ENCODE results near the gene NETO1.

NETO1 gene

DNA sequence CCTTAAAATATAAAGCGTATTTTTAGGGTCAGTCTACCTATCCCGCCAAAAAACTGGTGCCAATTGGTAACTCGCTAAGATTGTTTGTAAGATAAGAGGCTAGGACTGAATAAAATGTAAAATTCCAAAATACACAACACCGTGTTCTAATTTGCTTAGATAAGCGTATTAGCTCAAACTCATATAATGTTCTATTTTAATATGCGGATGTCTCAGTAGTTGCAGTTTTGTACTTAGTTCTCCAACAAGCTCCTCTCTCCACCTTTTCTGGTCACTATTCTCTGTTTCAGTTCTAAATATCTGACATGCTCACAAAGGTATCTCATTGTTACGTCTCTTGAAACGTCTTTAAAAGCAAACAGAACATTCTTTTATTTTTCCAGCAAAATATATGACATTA lies 24.0 kb downstream of the NETO1 start:
- DNase-seq (ENCODE audit: low read depth) = no peak

DNA sequence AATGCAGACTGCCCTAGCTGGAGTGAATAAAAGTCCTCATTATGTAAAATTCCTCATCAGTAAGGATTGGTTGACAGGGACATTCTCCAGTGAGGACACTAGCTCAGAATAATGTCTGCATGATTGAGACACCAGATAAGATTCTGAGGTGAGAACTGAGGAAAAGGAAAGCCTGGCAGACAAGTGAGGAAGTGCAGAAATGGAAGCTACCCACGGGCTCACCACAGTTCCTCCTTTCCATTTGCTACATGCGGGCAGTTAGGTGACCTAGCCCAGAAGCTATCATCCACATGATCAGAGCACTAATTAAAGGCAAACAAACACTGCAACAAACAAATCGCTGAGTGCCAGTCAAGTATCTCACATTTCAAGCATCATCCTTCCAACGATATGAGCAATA lies 27.7 kb downstream of the NETO1 start:
- no peak for DNase-seq (ENCODE audit: low read depth)

DNA sequence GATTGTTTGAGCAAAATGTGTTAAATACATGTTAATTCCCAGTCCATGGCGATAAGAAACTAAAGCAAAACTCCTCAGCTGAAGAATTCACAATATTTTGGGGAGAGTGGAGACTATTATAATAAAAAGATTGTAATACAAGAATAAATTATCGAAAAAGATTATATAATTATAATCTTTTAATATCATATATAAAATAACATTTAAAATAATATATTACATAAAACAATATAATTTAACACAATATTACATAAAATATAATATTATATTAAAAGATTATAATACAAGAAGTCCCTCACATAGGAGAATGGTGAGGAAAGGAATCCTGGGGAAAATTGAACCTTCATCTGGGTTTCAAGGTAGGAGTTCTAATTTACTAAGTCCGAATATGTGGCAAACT lies 33.1 kb downstream of the NETO1 start:
- DNase-seq (ENCODE audit: low read depth) = no peak

DNA sequence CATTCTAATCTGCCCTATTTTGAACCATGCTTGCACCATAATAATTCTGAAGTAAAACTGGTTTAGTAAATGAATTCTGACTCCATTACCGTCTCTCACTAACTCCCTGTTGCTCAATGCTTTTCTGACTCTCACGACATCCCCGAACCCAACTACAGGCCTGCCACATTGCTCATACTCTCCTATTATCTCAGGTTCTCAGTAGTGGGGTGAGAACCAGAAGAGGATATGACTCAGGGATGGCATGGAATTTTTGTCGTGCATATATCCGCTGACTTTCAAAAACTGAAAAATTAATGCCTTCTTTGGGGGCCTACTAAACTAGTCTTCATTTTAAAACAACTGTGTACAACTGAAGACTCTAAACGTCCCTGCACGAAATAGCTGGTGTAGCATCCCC lies 34.3 kb downstream of the NETO1 start:
- no peak for DNase-seq (ENCODE audit: low read depth)

DNA sequence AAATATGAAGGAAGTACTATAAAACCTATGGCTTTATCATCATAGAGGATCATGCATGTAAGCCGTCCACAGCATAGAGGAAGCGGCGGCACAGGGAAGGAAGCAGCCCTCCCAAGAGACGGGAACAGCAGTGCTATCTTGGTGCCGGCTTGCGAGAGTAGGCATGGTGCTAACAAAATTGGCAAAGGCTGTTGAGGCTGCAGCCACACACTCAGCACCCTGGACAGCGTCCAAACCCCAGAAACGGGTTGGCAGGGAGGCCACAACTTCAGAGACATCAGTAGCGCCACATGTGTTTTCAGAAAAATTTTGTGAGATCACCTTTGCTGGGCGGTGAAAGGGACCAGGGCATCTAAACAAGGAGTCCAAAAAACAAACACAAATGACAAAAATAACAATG lies 37.7 kb downstream of the NETO1 start:
- no peak for DNase-seq (ENCODE audit: low read depth)

DNA sequence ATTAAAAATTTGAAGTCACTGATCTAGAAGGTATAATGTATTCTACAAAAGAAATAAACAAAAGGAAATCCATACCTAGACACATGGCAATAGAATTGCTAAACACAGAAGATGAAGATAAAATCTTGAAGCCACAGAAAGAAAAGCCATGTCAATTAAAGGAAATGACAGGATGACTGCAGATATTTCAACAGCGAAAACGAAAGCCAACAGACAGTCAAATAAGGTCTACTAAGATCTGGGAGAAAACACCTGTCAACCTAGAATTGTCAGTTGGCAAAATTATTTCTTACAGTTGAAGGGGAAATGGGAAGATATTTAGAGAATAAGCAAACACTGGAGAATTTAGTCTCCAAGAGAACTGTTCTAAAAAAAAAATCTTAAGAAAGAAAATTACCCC lies 39.2 kb downstream of the NETO1 start:
- no peak for DNase-seq (ENCODE audit: low read depth)

DNA sequence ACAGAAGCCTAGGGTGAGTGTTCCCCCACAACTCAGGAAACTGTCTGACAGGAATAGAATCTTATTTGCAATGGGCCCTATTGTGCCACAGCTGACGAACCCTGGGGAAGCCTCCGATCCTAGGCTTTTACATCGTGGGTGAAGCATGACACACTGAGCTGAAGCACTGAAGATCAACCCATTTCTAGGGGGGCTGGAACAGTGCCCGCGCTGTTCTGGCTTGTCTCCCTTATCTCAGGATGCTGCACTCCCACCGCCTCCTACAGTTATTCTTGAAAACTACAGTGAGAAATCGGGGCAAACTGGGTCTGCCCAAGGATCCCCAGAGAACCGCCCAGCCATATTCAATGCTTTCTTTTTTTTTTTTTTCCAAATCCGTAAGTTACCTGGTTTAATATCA lies 41.1 kb downstream of the NETO1 start:
- no peak for DNase-seq (ENCODE audit: low read depth)

DNA sequence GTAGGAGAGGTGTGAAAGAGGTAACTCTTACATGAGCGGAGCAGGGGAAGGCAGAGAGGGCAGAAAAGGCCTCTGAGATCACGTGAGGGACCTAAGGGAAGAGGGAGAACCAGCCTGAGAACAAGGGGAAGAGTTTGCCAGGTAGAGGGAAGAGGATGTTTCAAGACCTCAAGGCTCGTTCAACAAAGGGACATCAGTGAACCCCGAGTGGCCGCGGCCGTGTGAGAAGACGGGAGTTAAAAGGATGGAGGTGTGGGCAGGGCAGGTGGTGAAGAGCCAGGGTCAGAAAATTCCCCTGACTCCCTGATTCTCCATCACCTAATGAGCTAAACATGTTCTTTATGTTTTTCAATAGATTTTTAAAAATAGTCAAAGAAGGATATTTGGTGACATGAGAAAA lies 44.4 kb downstream of the NETO1 start:
- no peak for DNase-seq (ENCODE audit: low read depth)

DNA sequence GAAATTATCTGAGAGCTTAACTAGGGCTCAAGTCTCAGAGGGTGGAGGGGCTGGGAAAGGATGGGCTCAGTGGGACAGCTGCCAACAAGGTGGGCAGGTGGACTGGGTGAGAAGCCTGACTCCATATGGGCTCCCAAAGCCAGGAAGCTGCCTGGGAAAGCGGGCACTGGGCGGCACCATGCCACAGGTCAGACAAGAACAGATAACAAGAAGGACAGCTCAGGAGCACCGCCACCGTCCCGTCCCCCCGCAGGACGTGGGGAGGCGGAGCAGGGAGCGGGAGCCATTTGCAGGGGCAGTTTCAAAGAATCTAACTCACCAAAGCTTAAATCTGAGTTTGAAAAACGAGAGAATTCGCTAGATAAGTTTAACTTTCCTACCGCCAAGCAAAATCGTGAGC lies 45.6 kb downstream of the NETO1 start:
- no peak for DNase-seq (ENCODE audit: low read depth)

DNA sequence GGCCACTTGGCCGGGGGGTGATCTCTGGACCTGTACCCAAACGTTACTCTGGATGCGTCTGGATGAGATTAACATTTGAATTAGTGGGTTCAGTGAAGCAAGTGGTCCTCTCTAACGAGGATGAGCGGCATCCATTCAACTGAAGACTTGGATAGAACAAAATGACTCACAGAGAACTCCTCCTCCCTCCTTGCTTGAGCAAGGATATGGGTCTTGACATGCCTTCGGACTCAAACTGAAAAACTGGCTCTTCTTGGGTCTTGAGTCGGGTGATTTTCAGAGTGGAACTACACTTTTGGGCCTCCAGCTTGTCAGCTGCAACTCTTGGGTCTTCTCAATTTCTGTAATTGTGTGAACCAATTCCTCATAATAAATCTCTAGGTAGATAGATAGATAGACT lies 47.2 kb downstream of the NETO1 start:
- no peak for DNase-seq (ENCODE audit: low read depth)

DNA sequence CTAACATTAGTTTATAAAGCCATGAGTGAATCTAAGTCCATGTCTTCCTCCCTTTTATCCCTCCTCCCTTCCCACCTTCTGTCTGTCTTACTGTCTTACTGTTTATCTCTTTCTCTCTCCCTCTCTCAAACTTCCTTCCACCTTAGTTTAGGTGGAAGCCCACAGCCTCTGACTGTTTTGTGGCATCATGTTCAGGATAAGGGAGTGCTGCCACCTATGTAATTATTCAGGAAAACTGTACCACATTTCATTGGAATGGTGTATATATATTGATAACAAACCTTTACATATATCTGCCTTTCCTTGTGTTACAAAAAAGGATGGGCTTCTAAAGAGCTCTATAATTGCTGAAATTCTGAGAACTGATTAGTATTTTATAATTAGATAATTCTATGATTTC lies 48.7 kb downstream of the NETO1 start:
- no peak for DNase-seq (ENCODE audit: low read depth)

DNA sequence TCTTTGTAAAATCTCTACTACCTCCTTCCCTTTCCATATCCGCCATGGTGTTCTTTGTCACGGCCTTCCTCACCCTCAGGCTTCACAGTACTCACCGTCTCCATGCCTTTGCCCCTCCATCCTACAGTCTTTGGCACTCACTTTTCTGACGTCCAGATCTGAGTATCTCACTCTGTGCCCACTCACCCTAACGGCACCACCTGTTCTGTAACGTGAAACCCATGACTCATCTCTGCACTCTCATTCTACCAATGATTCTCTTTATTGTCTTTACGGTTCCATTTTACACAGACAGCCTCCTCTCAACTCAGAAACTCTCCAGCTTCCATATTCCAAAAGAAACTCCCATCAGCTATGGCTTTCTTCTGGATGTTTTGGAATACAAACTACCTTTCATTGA lies 56.7 kb downstream of the NETO1 start:
- no peak for DNase-seq (ENCODE audit: low read depth)

DNA sequence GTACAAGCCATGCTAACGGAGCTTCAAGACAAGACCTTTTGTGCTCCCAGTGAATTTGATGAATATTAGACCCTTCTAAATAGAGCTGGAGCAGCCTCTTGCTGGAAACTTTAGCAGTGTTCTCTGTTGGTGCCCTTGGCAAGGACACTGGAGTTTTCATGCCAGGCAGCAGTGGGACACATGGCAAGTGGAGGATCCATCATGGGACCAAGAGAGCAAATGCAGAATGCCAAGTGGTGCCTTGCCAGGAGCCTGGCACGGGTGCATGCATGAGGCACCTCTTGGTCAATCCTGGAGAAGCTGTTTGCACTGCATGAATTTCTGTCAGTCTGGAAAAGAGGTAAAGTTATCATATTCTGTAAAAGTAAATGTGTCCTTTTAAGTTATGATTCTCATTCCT lies 59.1 kb downstream of the NETO1 start:
- no peak for DNase-seq (ENCODE audit: low read depth)

DNA sequence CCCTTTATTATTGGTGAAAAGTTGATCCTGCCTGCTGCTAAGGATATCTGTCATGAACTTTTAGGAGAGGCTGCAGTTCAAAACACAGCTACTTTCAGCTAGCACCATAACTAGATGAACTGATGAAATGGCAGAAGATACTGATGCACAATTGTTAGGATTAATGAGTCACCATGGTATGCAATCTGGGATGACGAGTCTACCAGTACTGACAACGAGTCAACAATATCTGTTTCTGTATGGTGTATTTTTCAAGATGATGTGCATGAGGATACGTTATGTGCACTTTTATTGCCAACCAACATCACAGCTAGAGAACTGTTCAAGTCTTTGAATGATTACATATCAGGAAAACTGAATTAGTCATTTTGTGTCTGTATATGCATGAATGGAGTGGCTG lies 68.7 kb downstream of the NETO1 start:
- DNase-seq (ENCODE audit: low read depth) = no peak

DNA sequence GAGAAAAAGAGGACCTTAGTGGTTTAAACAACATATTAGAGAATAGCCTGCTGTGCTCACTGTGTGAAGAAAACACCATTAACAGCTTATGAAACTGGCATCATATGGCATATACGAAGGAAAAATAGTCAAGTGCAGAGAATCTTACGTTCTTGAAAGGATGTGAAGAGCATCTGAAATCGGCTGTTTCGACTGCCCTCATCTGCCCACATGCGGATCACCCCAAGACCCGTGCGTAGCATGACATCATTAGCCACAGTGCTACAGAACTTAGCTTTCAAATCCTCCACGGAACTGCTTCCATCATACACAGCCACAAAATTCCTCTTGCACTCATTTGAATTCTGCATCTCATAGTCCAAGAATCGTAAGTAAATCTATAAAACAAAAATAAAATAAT lies 84.3 kb downstream of the NETO1 start:
- no peak for DNase-seq (ENCODE audit: low read depth)

DNA sequence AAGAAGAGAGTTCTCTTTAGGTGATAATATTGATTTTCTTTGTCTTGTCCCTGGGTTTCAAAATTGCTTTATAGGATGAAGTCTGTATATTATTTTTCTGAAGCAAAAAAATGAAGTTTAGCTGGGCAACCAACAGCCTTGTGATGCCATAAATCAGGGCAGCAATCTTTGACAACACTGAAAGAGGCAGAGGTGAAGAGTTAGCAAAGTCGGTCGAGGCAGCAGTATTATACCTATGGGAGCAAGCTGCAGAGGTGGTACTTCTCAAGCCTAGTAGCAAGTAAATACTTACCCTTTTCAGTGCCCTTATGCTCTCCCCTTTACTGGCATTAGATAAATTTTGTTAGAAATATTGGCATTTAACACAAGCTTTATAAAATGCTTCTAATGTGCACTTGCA lies 92.9 kb downstream of the NETO1 start:
- DNase-seq (ENCODE audit: low read depth) = no peak

DNA sequence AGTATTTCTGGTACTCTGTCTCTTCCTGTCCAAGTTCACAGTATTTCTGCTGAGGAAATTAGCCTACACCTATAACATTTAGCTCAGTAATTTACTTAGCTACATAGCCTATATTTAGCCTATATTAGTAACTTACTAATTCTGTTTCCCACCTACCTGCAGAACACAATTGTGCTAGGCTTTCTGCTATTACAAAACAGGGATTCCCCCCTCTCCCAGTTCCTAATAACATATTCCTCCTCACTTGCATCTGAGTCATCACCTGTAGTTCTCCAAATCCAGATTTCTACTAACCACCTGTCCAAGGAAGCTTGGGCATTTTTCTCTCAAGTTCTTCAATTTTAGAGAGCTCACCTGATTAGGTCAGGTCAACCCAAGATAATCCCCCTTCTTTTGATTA lies 94.9 kb downstream of the NETO1 start:
- DNase-seq (ENCODE audit: low read depth) = no peak

DNA sequence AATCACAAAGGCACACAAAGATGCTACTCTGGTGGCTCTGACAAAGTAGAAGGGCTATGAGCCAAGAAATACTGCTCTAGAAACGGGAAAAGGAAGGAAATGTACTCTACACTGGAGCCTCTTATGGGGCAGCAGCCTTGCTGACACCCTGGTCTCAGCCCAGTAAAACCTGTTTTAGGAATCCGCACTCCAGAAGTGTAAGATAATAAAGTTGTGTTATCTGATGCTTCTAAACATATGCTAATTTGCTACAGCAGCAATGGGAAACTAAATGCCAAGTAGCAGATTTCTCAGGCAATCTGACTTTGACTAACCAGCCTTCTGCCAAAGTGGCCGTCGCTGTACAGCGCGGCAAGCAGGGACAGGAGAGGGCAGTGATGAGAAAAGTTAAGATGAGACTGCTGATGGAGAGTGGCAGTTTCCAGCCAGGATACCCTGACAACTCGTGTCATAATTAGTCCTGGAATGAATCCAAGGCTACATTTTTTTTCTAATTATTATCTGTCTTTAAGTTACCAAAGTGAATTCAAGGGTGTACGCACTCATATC lies 99.0 kb downstream of the NETO1 start:
- DNase-seq (ENCODE audit: low read depth) = no peak

DNA sequence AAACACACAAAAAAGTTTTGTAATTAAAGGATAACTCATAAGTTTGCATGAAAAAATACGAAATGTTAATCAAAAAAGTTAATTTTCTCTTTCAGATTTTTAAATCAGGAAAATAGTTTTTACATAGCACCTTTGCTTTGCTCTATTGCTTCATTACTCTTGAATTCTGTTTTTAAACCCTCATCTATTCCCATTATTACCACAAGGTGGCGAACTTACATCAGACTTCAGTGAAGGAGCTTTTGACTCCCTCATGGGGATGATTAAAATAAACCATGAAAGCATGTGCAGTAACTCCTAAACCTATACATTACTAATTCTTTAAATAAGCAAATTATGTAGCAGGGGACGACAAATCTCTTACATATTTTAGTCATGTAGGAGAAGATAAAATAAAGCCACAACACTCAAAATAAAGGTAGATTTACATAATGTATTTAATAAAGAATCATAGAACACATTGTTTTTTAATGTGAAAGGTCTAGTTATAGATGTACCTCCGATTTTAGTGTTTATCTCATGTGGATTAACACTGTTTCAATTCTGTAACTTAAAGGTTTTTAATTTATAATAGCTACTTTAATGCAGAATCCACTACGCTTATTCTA lies 105.2 kb downstream of the NETO1 start:
- DNase-seq (ENCODE audit: low read depth) = peak; percentile 24

DNA sequence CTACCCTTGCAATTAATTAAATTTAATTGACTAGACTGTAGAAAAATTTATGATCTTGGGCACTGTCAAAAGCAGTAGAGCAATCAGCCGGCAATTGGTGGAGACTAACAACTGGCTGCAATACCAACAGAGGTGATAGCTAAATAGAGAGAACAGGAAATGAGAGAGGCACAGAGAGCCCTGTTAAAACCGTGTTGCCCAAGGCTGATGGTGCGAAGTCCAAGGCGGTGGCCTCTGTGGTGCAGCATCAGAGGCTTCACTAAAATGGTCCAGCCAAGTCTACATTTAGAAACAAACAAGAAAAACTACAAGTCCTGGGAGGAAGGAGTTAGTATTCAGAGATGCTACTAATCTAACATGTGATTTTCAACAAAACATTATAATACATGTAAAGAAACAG lies 115.6 kb downstream of the NETO1 start:
- DNase-seq (ENCODE audit: low read depth) = no peak

DNA sequence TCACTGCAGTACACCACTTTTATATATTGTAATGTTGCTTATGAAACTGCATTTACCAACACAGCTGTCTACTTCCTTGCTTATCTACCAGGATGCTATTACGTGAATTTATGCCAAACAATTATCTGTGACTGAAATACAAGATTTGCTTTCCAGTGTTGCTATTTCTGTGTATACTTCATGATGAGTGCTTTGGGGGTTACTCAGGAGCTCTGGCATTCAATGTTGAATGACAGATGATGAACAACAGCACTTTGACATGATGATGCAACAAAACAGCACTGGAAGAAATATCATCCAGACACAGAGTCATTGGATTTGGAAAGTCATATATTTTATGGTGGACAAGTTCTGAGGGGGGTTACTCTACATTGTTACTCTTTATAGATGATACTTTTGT lies 125.8 kb downstream of the NETO1 start:
- DNase-seq (ENCODE audit: low read depth) = no peak

DNA sequence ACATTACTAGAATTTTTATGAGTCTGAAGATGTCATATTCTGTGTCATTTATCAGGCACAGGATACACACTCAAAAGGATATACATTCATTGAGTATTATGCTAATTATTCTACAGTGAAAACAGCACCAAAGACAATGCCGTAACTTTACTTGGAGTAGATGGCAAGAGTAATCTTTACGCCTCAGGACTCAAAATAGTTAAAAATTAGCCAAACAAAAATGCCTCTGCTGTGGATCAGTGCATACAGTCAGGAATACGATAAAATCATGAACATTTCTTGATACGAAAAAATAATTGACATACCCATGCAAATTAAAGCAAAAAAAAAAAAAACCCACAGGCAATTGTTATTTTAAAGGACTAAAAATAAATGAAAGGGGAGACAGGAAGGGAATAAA lies 129.7 kb downstream of the NETO1 start:
- DNase-seq (ENCODE audit: low read depth) = no peak

DNA sequence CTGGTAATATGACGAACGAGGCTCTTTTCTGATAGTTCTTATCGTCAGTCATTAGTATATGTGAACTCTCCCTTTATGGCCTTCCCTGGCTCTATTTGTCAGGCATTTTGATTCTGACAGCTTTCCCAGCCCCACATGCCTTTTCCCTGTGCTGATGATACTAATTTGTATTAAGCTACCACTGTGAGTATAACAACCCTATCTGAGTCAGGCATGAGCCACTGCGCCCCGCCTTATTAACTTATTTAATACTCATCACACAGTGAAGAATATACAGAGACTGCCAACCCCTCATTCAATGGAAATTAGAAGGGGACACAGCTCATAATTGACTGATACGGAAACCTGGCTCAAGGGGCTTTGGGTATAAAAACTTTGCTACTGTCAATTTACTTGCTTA lies 140.0 kb downstream of the NETO1 start:
- no peak for DNase-seq (ENCODE audit: low read depth)

DNA sequence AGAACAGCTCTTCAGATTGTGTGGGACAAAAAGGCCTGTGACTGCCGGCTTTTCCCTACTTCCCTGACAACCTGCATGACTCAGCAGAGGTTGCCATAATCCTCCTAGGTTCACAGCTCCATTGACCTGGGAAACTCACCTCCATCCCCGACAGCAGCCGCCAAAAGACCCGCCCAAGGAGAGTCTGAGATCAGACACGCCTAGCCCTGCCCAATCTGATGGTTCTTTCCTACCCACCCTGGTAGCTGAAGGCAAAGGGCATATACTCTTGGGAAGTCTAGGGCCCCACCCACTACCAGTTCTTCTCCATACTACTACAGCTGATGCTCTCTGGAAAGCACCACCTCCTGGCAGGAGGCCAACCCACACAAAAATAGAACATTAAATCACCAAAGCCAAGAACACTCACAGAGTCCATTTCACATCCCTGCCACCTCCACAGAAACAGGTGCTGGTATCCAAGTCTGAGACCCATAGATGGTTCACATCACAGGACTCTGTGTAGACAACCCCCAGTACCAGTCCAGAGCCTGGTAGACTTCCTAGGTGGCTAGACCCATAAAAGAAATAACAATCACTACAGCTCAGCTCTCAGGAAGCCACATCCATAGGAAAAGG lies 140.6 kb downstream of the NETO1 start:
- no peak for DNase-seq (ENCODE audit: low read depth)

Data from stromal cell of bone marrow (primary cell).